ENCODE results near the gene ZNF227. TPM values are rescaled to one million over a fixed set of nuclear protein-coding genes. Genes with fewer than 3 reads are reported as not detected.
"Not testable (repeated sequence)": the region's sequence is repeated elsewhere in the genome, so short reads cannot be mapped to it uniquely, and the experiment has no call there.

The ZNF227 gene
- total RNA-seq, 2 experiments from 2014 or later: 14.8 to 16.2 TPM

DNA sequence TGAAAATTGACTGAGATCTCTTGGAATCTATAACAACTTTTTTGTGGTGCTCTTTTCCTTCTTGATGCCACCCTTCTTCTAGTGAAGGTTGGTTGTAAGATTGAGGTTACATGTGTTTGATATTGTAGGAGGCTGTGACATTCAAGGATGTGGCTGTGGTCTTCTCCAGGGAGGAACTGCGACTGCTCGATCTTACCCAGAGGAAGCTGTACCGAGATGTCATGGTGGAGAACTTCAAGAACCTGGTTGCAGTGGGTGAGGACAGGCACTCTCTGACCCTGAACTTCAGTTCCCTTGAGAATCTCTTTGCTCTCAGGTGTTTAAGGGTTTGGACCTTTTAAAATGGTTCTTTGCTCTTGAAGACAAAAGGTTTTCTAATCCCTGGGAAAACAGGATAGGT, 16.0 kb downstream of the ZNF227 start:
- POLR2A ChIA-PET: no interaction called here
- CTCF ChIA-PET: no interaction called here

DNA sequence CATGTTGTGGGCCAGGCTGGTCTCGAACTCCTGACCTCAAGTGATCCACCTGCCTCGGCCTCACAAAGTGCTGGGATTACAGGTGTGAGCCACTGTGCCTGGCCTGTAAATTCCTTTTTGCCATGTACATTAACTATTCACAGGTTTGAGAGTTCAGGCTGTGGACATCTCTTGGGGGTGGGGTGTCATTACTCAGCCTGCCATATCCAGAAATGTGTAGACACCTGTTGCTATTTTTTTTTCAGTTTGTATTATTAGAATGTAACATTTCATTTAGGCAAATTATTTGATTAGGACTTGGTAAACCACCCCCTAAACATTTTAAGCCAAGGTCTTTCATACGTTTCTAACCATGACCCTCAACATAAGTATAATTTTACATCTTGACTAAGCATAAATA, 20.5 kb downstream of the ZNF227 start:
- ChIA-PET POLR2A (no interaction called here), CTCF (no interaction called here)

DNA sequence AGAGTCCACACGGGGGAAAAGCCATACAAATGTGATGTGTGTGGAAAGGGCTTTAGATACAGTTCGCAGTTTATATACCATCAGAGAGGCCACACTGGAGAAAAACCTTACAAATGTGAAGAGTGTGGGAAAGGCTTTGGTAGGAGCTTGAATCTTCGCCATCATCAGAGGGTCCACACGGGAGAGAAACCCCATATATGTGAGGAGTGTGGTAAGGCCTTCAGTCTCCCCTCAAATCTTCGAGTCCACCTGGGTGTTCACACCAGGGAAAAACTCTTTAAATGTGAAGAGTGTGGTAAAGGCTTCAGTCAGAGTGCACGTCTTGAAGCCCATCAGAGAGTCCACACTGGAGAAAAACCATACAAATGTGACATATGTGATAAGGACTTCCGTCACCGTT, 24.1 kb downstream of the ZNF227 start:
- ChIA-PET POLR2A (no interaction called here), CTCF (no interaction called here)

DNA sequence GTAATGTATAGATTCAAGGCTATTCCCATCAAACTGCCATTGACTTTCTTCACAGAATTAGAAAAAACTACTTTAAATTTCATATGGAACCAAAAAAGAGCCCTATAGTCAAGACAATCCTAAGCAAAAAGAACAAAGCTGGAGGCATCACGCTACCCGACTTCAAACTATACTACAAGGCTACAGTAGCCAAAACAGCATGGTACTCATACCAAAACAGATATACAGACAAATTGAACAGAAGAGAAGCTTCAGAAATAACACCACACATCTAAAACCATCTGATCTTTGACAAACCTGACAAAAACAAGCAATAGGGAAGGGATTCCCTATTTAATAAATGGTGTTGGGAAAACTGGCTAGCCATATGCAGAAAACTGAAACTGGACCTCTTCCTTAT, 40.0 kb downstream of the ZNF227 start:
- POLR2A ChIA-PET: not testable (repeated sequence)

DNA sequence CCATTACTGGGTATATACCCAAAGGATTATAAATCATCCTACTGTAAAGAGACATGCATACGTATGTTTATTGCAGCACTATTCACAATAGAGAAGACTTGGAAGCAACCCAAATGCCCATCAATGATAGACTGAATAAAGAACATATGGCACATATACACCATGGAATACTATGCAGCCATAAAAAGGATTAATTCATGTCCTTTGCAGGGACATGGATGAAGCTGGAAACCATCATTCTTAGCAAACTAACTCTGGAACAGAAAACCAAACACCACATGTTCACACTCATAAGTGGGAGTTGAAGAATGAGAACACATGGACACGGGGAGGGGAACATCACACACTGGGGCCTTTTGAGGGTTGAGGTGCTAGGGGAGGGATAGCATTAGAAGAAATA, 41.1 kb downstream of the ZNF227 start:
- POLR2A ChIA-PET, CTCF ChIA-PET: not testable (repeated sequence)

More for the DNA sequence above, 40.0 kb downstream of the ZNF227 start:
- CTCF ChIA-PET: not testable (repeated sequence)

DNA sequence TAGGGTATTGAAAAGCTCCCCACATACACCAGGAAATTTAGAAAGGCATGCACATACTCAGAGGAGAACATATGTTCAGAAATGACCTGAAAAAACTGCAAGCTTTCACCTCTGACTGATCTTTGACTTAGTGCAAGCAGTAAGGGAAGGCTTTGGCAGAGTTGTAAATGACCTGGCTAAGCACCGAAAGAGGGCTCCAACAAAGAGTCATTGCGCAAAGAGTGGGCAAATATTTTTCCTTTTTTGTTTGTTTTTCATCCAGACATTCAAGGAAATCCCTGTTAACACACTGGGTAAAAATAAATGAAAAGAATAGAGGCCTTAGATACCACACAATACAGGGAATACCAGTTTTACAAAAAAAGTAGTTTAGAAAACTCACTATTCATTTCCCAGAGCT, 42.2 kb downstream of the ZNF227 start:
- CTCF ChIA-PET: no interaction called here
- POLR2A ChIA-PET: no interaction called here

DNA sequence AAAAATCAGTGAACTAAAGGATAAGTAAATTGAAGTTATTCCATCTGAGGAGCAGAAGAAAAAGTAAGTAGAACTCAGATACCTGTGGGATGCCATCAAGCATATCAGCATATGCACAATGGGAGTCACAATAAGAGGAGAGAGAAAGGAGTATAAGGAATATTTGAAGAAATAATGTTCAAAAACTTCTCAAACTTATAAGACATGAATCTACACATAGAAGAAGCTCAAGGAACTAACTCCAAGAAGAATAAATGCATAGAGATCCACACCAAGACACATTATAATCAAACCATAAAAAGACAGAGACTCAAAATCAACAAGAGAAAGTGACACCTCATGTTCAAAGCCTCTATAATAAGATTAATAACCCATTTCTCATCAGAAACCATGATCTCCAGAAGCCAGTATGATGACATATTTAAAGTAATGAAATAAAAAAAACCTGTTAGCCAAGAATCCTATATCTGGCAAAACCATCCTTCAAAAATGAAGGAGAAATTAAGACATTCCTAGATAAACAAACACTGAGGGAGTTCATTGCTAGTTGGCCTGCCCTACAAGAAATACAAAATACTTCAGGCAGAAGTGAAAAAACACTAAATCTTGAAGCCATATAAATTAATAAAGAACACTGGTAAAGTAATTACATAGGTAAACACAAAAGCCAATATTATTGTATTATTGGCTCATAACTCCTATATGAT, 43.5 kb downstream of the ZNF227 start:
- ChIA-PET POLR2A (no interaction called here), CTCF (interaction anchor here (1.0 kb wide), 1 partner anchor 21 kb away, joined by 3 read pairs; no protein-coding TSS in a partner anchor)

DNA sequence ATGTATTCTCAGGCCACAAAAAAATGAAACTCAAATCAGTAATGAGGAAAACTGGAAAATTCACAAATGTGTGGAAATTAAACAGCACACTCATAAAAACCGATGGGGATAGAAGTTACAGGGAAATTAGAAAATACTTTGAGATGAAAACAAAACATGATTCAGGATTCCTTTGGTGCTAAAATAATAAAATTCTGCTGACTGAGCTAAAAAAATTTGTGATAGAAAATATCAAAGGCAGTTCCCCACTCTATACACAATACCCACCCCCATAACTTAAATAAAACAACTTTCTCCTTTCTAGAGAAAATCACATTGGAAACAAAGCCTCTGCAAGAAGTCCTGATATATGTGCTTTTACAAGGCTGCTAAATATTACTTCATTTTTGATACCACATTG, 45.8 kb downstream of the ZNF227 start:
- ChIA-PET POLR2A (no interaction called here), CTCF (no interaction called here)

DNA sequence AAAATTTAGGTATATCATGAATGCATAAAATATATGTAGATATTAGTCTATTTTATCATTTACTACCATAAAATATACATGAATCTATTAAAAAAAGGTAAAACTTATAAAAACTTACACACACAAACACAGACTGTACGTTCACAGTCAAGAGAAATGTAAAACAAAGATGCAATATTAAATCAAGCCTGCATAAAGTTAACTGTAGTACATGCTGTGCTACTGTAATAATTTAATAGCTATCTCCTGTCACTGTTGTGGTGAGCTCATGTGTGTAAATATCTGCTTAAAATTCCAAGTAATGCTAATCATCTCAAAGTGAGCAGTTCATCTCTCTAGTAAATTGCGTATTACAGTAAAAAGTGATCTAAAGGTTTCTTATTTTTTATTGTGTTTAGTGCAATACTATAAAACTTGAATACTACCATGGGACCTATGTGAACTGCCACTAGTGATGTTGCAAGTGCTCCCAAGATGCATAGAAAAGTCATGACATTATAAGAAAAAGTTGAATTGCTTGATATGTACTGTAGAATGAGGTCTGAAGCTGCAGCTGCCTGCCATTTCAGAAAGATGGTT, 46.6 kb downstream of the ZNF227 start:
- CTCF ChIA-PET: no interaction called here

DNA sequence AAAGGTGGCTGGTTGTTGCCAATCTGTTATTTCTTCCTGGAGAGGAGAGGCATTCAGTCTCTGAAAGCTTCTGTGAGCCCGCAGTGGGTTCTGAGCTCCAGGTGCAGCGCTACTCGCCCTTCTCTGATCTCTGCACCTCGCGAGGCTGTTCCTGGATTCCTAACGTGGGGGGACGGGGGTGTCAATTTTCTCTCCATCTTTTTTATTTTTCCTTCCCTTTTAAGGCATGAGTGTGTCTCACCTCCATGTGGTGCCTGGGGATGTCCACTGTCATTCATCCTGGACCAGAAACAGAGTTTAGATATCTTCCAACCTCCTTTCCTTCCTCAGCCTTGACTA, 48.0 kb downstream of the ZNF227 start:
- POLR2A ChIA-PET: no interaction called here
- CTCF ChIA-PET: no interaction called here

More for the DNA sequence above, 46.6 kb downstream of the ZNF227 start:
- POLR2A ChIA-PET: no interaction called here

DNA sequence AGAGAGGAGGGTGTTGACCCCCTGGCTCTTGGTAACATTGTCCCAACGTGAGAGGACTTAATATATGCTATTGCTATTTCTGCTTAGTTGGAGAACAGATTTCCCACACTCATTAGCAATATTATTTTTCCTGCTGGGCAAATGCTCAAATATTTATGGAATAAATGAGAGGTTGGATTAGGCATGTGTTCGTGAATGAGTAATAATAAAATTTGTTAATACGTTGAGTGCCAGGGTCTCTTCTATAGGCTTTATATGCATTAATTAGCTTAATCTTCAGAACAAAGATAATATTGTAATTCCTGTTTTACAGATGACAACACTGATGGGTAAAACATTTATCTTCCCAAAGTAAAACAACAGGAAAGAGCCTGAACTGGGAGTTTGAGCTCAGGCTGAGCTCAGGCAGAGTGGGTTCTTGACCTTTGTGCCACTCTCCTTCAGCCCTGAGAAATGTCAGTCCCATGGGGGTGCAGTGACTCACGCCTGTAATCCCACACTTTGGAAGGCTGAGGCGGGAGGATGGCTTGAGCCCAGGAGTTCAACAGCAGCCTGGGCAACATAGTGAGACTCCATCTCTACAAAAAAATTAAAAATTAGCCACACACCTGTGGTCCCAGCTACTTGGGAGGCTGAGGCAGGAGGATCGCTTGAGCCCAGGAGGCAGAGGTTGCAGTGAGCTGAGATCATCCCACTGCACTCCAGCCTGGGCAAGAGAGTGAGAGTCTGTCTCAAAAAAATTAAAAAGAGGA, 48.5 kb downstream of the ZNF227 start:
- POLR2A ChIA-PET: no interaction called here
- CTCF ChIA-PET: no interaction called here

DNA sequence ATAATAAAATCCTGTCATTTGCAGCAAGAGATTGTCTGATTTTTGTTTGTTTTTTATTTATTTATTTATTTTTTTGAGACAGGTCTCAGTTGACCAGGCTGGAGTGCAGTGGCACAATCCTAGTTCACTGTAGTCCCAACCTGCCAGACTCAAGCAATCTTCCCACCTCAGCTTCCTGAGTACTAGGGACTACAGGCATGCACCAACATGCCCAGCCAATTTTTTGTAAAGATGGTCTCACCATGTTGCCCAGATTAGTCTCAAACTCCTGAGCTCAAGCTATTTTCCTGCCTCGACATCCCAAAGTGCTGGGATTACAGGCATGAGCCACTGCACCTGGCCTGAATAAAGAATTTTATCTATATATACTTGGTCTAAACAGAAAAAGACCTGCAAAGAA, 65.0 kb downstream of the ZNF227 start:
- POLR2A ChIA-PET: no interaction called here
- CTCF ChIA-PET: no interaction called here

DNA sequence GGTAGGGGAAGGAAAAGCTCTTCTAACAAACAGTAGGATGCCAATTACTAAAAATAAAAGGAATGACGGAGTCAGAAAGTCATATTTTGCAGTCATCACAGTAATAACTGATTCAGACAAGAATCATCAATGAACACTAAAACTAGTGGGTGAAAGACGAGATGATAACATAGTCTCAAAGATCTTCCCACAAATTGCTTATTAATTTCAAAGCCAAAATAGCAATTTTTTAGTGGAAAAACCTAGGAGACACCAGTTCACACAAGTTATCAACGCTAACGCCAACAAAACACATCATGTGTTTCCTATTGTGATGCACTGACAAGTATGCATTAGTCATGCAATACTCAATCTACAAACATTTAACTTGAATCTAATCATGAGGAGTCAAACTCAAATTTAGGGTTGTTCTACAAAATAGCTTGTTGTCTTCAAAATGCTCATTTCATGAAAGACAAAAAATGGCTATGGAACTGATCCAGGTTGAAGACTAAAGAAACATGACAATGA, 65.9 kb downstream of the ZNF227 start:
- CTCF ChIA-PET: no interaction called here
- POLR2A ChIA-PET: no interaction called here

DNA sequence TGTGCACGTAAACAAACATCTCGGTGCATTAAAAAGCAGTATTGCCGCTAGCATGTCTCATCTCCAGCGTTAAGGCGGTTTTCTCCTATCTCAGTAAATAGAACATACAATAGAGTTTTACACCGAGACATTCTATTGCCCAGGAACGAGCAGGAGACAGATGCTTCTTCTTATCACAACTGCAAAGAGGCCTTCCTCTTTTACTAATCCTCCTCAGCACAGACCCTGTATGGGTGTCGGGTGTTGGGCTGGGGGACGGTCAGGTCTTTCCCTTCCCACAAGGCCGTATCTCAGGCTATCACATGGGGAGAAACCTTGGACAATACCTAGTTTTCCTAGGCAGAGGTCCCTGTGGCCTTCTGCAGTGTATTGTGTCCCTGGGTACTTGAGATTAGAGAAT, 68.6 kb downstream of the ZNF227 start:
- POLR2A ChIA-PET: no interaction called here
- CTCF ChIA-PET: no interaction called here

DNA sequence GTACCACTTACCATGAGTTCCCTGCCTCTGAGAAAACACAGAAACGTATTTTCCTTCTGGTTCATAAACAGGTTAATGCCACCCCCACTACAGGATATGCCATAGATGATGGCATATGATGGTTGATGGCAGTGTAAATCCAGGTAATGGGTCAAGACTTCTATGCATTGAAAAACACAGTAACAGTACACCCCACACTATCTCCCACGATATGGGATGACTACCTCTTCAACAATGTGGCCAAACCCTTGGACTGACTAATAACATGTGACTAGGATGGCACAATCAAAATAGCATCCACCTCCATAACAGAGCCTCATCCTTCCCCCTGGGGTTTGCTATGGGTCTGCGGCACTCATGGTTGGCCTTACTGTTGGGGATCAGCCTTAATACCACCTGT, 70.5 kb downstream of the ZNF227 start:
- ChIA-PET POLR2A (no interaction called here), CTCF (interaction anchor here (0.6 kb wide), 1 partner anchor 360 kb away, joined by 4 read pairs; no protein-coding TSS in a partner anchor)

DNA sequence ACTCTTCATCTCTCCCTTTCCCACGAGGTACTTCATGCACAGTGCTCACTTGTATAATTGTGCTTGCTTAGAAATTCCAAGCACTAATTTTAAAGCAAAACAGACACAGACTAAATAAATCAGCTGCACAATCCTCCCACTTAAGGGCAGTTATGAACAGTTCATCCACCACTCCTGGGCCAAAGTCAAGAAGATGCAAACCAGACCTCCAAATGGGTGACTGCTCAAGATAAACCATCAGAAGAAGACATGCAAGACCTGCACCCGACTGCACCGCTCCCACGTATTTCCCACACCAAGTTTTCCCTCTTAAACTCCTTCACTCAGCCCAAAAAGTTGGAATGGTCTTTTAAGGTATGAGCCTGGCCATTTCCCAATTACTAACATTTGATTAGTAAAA, 72.6 kb downstream of the ZNF227 start:
- POLR2A ChIA-PET: no interaction called here
- CTCF ChIA-PET: no interaction called here

Other genes starting within 250 kb of the ZNF227 start
- 1 to 10 TPM; 4.3 to 4.8 TPM for gene ZNF155, start 228.3 kb upstream of the ZNF227 start, total RNA-seq
- 1 to 10 TPM; 2.3 to 3.6 TPM for gene ZNF230, start 209.6 kb upstream of the ZNF227 start, total RNA-seq
- gene ZNF222, start 187.2 kb upstream of the ZNF227 start, total RNA-seq: 1 to 10 TPM; 1.7 to 1.8 TPM
- 1 to 10 TPM in 1 of 2 experiments, under 1 TPM in 1; 0.57 to 1.3 TPM for gene ZNF223, start 160.5 kb upstream of the ZNF227 start, total RNA-seq
- 1 to 10 TPM; 1.8 to 1.9 TPM for gene ZNF284, start 140.4 kb upstream of the ZNF227 start, total RNA-seq
- gene ZNF224, start 118.2 kb upstream of the ZNF227 start, total RNA-seq: 10 to 100 TPM; 11.3 to 13.4 TPM
- 1 to 10 TPM; 2.8 to 3.2 TPM for gene ZNF225, start 99.1 kb upstream of the ZNF227 start, total RNA-seq
- 1 to 10 TPM; 7.6 to 8.6 TPM for gene ZNF234, start 71.0 kb upstream of the ZNF227 start, total RNA-seq
- 1 to 10 TPM; 4.6 to 4.7 TPM for gene ZNF226, start 47.4 kb upstream of the ZNF227 start, total RNA-seq
- gene ZNF233, start 47.4 kb downstream of the ZNF227 start, total RNA-seq: under 1 TPM; 0.13 to 0.42 TPM
- 1 to 10 TPM; 2.5 to 2.6 TPM for gene ZNF235, start 92.5 kb downstream of the ZNF227 start, total RNA-seq
- gene ZNF112, start 144.1 kb downstream of the ZNF227 start, total RNA-seq: under 1 TPM; 0.15 to 0.36 TPM
- gene ZNF285, start 189.1 kb downstream of the ZNF227 start, total RNA-seq: under 1 TPM; 0.69 to 0.72 TPM
- 1 to 10 TPM in 1 of 2 experiments, under 1 TPM in 1; 0.96 to 1.2 TPM for gene ZNF229, start 235.9 kb downstream of the ZNF227 start, total RNA-seq

All from activated CD8-positive, alpha-beta memory T cell treated with anti-CD3 and anti-CD28 coated beads for 36 hours (primary cell).